NCI-H2081 treated with DMSO at 0.1 percent for 48 hours (cell line): ENCODE results near the gene MCM5.
"Not testable (repeated sequence)": the region's sequence is repeated elsewhere in the genome, so short reads cannot be mapped to it uniquely, and the experiment has no call there.

ENCODE experiments used
- DNase-seq: peaks from one replicate; lab custom pipeline; 2025; lab: John Stamatoyannopoulos, UW

The MCM5 gene

DNA sequence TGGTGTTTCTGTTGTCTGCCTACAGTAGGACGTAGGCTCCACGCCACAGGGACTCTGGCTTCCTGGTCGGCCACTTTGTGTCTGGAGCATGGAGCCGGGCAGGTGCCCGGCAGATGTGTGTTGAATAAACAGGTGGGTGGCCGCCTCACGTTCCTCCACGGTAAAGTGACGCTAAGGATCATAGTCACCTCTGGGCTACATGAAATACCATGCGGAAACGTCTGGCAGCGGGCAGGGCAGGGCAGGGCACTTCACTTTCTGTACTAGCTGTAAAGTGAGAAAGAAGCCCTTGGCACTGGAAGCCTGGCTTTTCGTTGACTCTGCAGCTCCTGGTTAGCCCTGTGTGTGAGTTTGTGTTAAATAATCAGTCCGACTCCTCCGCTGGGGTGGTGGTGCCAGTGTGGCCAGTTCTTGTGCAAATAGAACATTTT, 52.4 kb downstream of the MCM5 start:
- no peak for DNase-seq

DNA sequence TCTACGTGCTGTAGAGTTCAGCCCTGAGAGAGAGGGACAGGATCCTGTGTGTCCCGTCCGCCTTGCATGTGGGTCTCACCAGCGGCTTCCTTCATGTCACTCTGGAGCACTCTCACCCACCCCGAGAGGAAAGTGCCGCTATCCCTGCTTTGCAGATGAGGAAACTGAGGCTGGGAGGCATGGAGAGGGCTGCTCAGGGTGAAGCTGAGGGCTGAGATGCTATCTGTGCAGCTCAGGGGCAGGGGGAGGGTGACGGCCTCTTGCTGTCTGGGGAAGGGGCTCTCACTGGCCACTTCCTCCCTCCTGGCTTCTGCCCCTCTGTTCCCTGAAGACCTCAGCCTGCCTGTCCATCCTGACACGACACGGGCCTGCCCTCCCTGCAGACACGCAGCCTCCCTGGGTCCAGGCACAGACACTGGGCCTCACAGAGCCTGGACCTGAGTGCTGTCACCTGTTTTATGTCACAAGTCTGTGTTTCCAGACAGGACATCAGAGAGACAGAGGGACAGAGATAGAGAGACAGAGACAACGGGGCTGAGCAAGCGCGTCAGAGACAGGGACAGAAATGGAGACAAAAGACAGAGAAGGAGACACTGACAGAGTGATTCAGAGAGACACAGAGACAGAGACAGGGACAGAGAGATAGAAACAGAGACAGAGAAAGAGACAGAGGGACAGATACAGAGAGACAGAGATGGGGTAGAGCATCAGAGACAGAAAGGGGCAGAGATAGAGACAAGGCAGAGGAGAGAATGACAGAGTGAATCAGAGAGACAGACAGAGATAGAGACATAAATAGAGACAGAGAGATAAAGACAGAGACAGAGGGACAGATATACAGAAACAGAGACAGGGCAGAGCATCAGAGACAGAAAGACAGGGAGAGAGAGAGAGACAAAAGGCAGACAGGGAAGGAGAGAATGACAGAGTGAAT, 53.1 kb downstream of the MCM5 start:
- DNase-seq = no peak

DNA sequence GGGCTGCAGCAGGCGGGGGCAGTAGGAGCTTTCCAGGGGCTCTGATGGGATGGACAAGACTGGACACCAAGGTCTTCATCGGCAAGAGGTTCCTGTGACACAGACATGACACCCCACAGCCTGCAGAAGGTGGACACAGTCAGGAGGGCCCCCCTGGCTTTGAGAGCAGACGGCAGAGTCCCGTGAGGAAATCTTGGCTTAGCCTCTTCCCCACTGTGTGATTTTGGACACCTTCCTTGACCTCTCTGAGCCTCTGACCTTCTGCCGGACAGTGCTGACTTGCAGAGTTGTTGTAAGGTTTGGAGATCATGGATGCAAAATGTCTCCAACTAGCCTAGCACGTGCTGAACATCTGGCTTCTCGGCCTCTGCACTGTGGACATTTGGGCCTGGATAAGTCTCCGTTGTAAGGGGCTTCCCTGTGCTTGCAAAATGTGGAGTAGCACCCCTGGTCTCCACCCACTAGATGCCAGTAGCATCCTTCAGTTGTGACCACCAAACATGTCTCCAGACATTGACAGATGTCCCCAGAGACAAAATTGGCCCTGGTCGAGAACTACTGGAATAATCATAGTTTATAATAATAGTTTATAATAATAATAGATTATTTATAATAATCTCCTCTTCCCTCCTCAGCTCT, 54.6 kb downstream of the MCM5 start:
- no peak for DNase-seq

GRCh38 chr22:35455529-35455928, 55.6 kb downstream of the MCM5 start:
- DNase-seq = no peak

- DNase-seq = no peak
These were observed 56.8 kb downstream of the MCM5 start for GRCh38 chr22:35456757-35457156.

DNA sequence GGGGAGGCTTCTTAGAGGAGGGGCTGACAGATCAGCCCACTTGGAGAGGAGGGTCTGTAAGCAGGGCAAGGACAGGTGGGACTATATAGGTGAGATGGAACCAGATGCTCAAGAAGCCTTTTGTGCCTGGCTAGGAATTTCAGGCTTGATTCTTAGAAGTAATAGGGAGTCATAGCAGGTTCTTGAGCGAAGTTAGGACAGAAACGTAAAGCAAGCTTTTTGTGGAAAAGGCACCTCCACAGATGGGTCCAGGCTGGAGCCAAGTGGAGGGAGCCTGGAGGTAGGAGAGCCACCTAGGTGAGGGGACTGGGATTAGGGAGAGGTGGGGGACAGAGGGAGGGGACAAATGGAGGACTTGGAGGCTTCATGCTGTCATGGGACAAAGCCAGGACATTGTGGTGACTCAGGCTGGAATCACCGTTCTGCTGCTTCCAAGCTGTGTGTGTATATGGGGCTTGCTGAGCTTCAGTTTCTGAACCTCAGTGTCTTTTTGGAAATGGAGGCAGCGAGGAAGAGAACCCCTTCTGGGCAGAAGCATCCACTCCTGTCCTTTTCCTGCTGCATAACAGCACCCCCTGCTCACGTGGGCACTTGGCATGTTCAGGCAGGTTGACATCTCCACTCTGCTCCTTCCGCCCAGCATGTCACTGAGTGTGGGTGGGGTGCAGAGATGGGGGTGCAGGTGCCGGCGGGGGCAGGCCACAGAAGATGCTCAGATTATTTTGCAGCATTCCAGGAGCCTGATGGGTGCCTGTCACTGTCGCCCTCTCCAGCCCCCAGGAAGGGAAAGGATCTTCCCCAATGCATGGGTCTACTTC, 58.0 kb downstream of the MCM5 start:
- no peak for DNase-seq

DNA sequence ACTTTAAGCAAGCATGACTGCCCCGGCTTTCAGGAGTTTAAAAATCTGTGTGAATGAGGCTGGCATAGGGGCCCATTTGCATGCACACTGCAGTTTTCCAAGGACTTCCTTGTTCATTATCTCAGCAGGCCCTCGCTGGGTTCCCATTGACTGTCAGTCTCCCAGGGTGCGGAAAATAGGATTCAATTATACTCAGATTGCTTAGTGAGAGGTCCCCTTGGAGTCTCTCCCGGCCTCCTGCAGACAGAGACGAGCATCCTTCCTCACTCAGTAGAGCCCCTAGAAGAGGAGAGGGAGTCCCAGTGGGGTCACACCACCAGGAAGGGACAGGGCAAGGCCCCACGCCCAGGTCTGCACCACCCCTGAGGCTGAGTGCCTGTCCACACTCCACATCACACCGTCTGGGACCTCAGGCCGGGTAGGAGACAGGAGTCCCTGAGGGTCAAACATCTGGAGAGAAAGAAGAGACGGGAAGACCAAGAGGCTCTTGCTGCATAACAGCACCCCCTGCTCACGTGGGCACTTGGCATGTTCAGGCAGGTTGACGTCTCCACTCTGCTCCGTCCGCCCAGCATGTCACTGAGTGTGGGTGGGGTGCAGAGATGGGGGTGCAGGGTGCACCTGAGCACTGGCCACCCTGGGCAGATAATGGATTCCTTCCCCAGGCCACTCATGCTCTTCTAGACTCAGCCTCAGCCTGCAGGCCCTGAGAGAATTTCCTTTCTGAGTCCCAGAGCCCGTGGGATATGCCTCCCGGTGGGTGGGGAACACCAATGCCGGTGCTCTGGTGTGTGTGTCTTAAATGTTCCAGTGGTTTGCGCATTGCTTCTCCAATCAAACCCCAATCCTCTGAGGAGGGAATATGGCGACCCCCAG, 58.8 kb downstream of the MCM5 start:
- DNase-seq = peak; percentile 69

DNA sequence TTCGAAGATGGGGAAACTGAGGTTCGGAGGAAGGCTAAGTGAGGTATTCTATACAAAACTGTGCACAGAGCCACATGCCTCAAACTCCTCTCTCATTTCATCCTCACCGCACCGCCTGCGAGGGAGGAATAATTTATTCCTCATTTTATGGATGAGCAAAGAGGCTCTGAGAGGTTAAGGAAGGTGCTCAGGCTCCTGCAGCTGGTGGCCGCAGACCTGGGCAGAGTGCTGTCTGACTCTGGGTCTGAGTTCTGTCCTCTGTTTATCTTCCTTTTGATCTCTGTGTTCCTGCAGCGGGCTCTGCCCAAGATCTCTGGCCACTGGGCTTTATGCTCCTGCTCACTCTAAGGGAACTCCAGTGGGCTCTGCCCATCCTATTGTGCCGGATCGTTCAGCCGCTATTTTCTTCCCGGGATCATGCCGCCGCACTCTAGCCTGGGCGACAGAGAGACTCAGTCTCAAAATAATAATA, 59.5 kb downstream of the MCM5 start:
- DNase-seq = no peak

DNA sequence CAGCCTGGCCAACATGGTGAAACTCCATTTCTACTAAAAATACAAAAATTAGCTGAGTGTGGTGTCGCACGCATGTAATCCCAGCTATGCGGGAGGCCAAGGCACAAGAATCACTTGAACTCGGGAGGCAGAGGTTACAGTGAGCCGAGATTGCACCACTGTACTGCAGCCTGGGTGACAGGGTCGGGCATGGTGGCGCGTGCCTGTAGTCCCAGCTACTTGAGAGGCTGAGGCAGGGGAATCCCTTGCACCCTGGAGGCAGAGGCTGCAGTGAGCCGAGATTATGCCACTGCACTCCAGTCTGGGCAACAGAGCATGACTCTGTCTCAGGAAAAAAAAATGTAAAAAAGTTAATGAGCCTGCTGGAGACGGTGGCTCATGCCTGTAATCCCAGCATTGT, 60.0 kb downstream of the MCM5 start:
- not testable (repeated sequence) for DNase-seq

GRCh38 chr22:35460688-35461087, 60.7 kb downstream of the MCM5 start:
- DNase-seq = no peak

- no peak for DNase-seq
These were observed 62.7 kb downstream of the MCM5 start for GRCh38 chr22:35462498-35463230.

DNA sequence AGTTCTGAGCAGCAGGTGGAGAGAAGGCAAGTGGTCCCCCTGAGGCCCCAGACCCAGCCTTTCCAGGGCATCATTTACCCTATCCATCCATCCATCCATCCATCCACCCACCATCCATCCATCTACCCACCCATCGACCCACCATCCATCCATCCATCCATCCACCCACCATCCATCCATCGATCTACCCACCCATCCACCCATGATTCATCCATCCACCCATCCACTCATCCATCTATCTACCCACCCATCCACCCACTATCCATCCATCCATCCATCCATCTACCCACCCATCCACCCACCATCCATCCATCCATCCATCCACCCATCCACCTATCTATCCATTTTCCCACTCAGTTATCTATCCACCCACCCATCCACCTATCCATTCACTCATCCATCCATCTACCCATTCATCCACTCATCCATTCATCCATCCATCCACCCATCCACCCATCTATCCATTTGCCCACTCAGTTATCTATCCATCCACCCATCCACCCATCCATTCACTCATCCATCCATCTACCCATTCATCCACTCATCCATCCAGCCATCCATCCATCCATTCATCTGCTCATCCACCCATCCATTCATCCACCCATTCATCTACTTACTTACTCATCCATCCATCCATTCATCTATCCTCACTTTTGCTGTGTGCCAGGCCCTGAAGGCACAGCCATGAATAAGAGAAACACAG, 63.4 kb downstream of the MCM5 start:
- no peak for DNase-seq

- DNase-seq = no peak
These were observed 64.5 kb downstream of the MCM5 start for GRCh38 chr22:35464399-35464798.

- DNase-seq = no peak
These were observed 65.3 kb downstream of the MCM5 start for GRCh38 chr22:35465109-35465701.

GRCh38 chr22:35467681-35468434, 67.9 kb downstream of the MCM5 start:
- no peak for DNase-seq

- DNase-seq = no peak
These were observed 71.0 kb downstream of the MCM5 start for GRCh38 chr22:35470903-35471321.

DNA sequence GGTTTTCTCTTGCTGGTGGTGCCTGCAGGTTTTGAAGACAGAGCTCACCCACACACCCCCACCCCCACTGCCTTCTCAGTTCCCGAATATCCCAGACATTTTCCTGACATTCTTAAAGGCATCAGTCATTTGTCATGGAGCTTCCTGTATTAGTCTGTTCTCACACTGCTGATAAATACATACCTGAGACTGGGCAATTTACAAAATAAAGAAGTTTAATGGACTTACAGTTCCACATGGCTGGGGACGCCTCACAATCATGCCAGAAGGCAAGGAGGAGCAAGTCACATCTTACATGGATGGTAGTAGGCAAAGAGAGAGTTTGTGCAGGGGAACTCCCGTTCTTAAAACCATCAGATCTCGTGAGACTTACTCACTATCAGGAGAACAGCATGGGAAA, 71.6 kb downstream of the MCM5 start:
- DNase-seq = not testable (repeated sequence)

DNA sequence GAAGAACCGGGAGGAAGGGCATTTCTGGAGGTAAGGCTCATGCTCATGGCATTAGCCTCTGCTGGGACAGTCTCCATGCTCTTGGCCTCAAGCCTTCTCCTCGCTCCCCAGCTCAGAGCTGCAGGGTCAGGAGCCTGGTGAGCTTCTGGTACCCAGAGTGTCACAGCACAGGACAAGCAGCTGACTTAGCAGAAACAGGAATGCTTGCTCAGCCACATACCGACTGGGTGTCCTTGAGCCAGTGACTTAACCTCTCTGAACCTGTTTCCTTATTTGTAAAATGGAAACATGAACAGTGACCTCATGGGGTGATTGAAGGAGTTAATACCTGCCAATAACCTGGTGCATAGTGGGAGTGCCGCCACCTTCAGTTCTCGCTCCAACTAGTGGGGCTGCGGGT, 72.5 kb downstream of the MCM5 start:
- no peak for DNase-seq

- no peak for DNase-seq
These were observed 74.0 kb downstream of the MCM5 start for GRCh38 chr22:35473971-35474370.
